KMS-11 (cell line): ENCODE results near the gene CASP2.

Experiments used
- H2AFZ ChIP-seq: fragments of 200-600 bp; sonication (generic); 2 replicates; pipeline ENCODE4 v1.6.1; 2016; ENCODE audit warnings: antibody characterized with exemption, mixed run types, low read depth
- H3K27ac ChIP-seq: fragments of 200-600 bp; sonication (generic); 2 replicates; pipeline ENCODE4 v1.6.1; 2016; ENCODE audit warnings: mild to moderate bottlenecking, mixed run types
- H3K27me3 ChIP-seq: fragments of 200-600 bp; sonication (generic); 2 replicates; pipeline ENCODE4 v1.6.1; 2017; ENCODE audit warnings: mild to moderate bottlenecking, low read depth, mixed run types, moderate library complexity; ENCODE audit not compliant: insufficient read depth
- H3K36me3 ChIP-seq: fragments of 200-600 bp; sonication (generic); 2 replicates; pipeline ENCODE4 v1.6.1; 2017; ENCODE audit warnings: mild to moderate bottlenecking, mixed run types; ENCODE audit not compliant: insufficient read depth
- H3K4me1 ChIP-seq: fragments of 200-600 bp; sonication (generic); 2 replicates; pipeline ENCODE4 v1.6.1; 2016; ENCODE audit warnings: mild to moderate bottlenecking, low read depth, mixed run types; ENCODE audit not compliant: poor library complexity, severe bottlenecking
- H3K4me2 ChIP-seq: fragments of 200-600 bp; sonication (generic); 2 replicates; pipeline ENCODE4 v1.7.0; 2016; ENCODE audit warnings: mild to moderate bottlenecking, mixed run types
- H3K4me3 ChIP-seq: fragments of 200-600 bp; sonication (generic); IDR thresholded peaks from 2 replicates; pipeline ENCODE4 v1.6.1; 2017; ENCODE audit warnings: low read depth, low read length, mixed read lengths; ENCODE audit not compliant: insufficient read depth
- H3K79me2 ChIP-seq: fragments of 200-600 bp; sonication (generic); 2 replicates; pipeline ENCODE4 v1.6.1; 2016; ENCODE audit warnings: low read depth, mixed run types; ENCODE audit not compliant: insufficient read depth
- H3K9ac ChIP-seq: fragments of 200-600 bp; sonication (generic); 2 replicates; pipeline ENCODE4 v1.6.1; 2016; ENCODE audit warnings: mild to moderate bottlenecking, mixed run types
- H4K20me1 ChIP-seq: fragments of 200-600 bp; sonication (generic); 2 replicates; pipeline ENCODE4 v1.6.1; 2016; ENCODE audit warnings: mild to moderate bottlenecking, mixed run types; ENCODE audit not compliant: insufficient read depth
- TF ChIP-seq, protein P1 (sequence below): fragments of 200-600 bp; sonication (generic); conservative IDR thresholded peaks from 2 replicates; pipeline ENCODE4 v1.6.1; 2017; ENCODE audit warnings: low read depth, mild to moderate bottlenecking, antibody characterized with exemption, low read length, moderate library complexity, mixed read lengths

Gene CASP2

DNA sequence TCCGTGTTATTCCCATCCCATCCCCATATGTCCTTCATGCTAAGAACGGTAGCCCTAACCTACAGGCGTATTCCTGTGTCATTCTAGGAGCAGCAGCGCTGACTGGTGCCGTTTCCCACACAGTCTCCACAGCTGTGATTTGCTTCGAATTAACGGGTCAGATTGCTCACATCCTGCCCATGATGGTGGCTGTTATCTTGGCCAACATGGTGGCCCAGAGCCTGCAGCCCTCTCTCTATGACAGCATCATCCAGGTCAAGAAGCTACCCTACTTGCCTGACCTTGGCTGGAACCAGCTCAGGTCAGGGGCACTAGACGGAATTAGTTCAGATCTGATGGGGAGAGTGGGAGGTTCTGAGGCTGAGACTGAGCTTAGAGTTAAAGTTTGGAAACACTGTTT lies 53.7 kb downstream of the CASP2 start:
- TF ChIP-seq, protein P1, sequence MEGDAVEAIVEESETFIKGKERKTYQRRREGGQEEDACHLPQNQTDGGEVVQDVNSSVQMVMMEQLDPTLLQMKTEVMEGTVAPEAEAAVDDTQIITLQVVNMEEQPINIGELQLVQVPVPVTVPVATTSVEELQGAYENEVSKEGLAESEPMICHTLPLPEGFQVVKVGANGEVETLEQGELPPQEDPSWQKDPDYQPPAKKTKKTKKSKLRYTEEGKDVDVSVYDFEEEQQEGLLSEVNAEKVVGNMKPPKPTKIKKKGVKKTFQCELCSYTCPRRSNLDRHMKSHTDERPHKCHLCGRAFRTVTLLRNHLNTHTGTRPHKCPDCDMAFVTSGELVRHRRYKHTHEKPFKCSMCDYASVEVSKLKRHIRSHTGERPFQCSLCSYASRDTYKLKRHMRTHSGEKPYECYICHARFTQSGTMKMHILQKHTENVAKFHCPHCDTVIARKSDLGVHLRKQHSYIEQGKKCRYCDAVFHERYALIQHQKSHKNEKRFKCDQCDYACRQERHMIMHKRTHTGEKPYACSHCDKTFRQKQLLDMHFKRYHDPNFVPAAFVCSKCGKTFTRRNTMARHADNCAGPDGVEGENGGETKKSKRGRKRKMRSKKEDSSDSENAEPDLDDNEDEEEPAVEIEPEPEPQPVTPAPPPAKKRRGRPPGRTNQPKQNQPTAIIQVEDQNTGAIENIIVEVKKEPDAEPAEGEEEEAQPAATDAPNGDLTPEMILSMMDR, result no peak
- Histone ChIP-seq H2AFZ (no peak overlapping the region), H3K36me3 (no peaks in the 10 kb centered on the region), H3K79me2 (no peaks in the 10 kb centered on the region), H3K4me2 (no peak overlapping the region), H3K9ac (no peak overlapping the region), H3K27me3 (no peaks in the 10 kb centered on the region), H3K4me1 (no peaks in the 10 kb centered on the region), H3K27ac (no peak overlapping the region), H4K20me1 (no peaks in the 10 kb centered on the region), H3K4me3 (no peak overlapping the region)

DNA sequence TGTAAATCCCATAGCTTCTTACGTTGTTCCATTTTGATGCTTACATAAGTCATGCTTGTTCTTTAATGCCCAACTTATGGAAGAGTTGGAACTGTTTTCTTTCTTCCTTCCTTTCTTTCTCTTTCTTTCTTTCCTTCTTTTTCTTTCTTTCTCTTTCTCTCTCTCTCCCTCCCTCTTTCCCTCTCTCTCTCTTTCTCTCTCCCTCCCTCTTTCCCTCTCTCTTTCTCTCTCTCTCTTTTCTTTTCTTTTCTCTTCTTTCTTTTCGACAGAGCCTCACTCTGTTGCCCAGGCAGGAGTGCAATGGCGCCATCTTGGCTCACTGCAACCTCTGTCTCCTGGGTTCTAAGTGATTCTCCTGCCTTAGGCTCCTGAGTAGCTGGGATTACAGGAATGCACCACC lies 55.4 kb downstream of the CASP2 start:
- no peaks in the 10 kb centered on the region for H3K79me2 ChIP-seq
- no peak overlapping the region for H3K4me2 ChIP-seq
- H3K27ac ChIP-seq, result no peak overlapping the region
- TF ChIP-seq, protein P1, result no peak
- H3K4me3 ChIP-seq, result no peak overlapping the region
- no peak overlapping the region for H2AFZ ChIP-seq
- H3K36me3 ChIP-seq, result no peaks in the 10 kb centered on the region
- no peaks in the 10 kb centered on the region for H4K20me1 ChIP-seq
- no peaks in the 10 kb centered on the region for H3K4me1 ChIP-seq
- no peaks in the 10 kb centered on the region for H3K27me3 ChIP-seq
- no peak overlapping the region for H3K9ac ChIP-seq

DNA sequence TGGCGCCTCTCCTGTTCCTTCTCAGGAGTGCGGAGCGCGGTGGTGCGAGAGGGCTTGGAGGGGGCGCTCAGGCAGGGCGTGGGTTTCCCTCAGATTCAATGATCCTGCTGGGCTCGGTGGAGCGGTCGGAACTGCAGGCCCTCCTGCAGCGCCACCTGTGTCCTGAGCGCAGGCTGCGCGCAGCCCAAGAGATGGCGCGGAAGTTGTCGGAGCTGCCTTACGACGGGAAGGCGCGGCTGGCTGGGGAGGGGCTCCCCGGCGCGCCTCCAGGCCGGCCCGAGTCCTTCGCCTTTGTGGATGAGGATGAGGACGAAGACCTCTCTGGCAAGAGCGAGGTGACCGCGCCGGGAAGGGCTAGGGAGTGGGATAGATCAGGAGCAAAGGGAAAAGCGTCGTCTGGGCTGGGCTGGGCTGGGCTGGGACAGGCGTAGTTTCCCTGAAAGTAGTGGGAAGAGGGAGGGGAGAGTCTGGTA lies 57.3 kb downstream of the CASP2 start:
- no peaks in the 10 kb centered on the region for H3K4me1 ChIP-seq
- TF ChIP-seq, protein P1, result no peak
- no peak overlapping the region for H3K4me3 ChIP-seq
- no peak overlapping the region for H2AFZ ChIP-seq
- H4K20me1 ChIP-seq, result no peaks in the 10 kb centered on the region
- no peak overlapping the region for H3K4me2 ChIP-seq
- no peak overlapping the region for H3K27ac ChIP-seq
- H3K79me2 ChIP-seq, result no peaks in the 10 kb centered on the region
- no peaks in the 10 kb centered on the region for H3K27me3 ChIP-seq
- H3K9ac ChIP-seq, result no peak overlapping the region
- no peaks in the 10 kb centered on the region for H3K36me3 ChIP-seq

DNA sequence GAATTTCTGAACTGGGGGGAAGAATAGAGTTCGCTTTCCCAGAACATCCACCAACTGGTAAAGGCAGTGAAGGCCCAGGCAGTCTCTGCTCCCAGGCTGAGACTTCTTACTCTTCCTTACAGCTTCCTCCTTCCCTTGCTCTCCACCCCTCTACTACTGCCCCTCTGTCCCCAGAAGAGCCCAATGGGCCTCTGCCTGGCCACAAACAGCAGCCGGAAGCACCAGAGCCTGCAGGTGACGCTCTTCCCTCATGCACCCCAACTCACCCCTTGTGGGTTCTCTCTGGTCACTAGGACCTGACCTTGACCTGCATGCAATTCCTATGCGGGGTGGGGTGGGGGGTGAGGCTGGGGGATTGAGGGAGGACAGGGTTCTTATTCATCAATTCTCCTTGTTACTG lies 57.9 kb downstream of the CASP2 start:
- H3K4me1 ChIP-seq, result no peaks in the 10 kb centered on the region
- H3K9ac ChIP-seq, result no peak overlapping the region
- H3K4me3 ChIP-seq, result no peak overlapping the region
- H3K79me2 ChIP-seq, result no peaks in the 10 kb centered on the region
- no peaks in the 10 kb centered on the region for H3K27me3 ChIP-seq
- H3K36me3 ChIP-seq, result no peaks in the 10 kb centered on the region
- no peaks in the 10 kb centered on the region for H4K20me1 ChIP-seq
- TF ChIP-seq, protein P1, result no peak
- no peak overlapping the region for H3K27ac ChIP-seq
- no peak overlapping the region for H3K4me2 ChIP-seq
- no peak overlapping the region for H2AFZ ChIP-seq
